Suprapubic skin (tissue), 4 donors: ENCODE data around the gene CCR9.

Source experiments
- CTCF ChIP-seq, 2 donors: fragments of 200-600 bp in 1 of 2; fragments of 450-650 bp in 1 of 2; sonication (generic) in 1 of 2; IDR thresholded peaks; one replicate each; pipeline ENCODE4 v1.5.1; 2016 to 2019; ENCODE audit warnings: antibody characterized with exemption in 2 of 2, mild to moderate bottlenecking in 1 of 2, moderate library complexity in 1 of 2
- EP300 ChIP-seq: sonication (generic); formaldehyde crosslinking; IDR thresholded peaks from one replicate; pipeline ENCODE4 v1.6.1; 2017; ENCODE audit warnings: antibody characterized with exemption
- POLR2A ChIP-seq, 2 donors: fragments of 450-650 bp; IDR thresholded peaks; one replicate each; pipeline ENCODE4 v1.6.1; 2017; ENCODE audit warnings: antibody characterized with exemption in 2 of 2, mild to moderate bottlenecking in 2 of 2, moderate library complexity in 2 of 2
- POLR2AphosphoS5 ChIP-seq, 3 donors: sonication (generic); formaldehyde crosslinking; IDR thresholded peaks; one replicate each; pipeline ENCODE4 v1.6.1; 2017; ENCODE audit warnings: antibody characterized with exemption in 3 of 3

GRCh38 chr3:45878124-45878523, 8.2 kb upstream of the CCR9 start:
- TF ChIP-seq CTCF (IDR thresholded peaks at IDR 0.05) = no peak
- TF ChIP-seq POLR2AphosphoS5 (IDR thresholded peaks at IDR 0.05) = no peak
- no peak for TF ChIP-seq EP300
- TF ChIP-seq POLR2A (IDR thresholded peaks at IDR 0.05) = no peak
